ENCODE data around the gene YJEFN3. TPM values are rescaled to one million over a fixed set of nuclear protein-coding genes. Genes with fewer than 3 reads are reported as not detected.
A peak's percentile ranks its signal among the peaks of the same experiment; 100 is the strongest.

The YJEFN3 gene
- total and polyA plus RNA-seq, 2 donors from 2014 or later = 3.1 to 3.7 TPM

- no peak overlapping the region for H3K4me3 ChIP-seq (ENCODE audit: low read length in 3 of 3)
- TF ChIP-seq CTCF (IDR thresholded peaks at IDR 0.05; ENCODE audit: borderline replicate concordance, extremely low read depth, insufficient read depth) = no peak
- no peak overlapping the region for H3K27ac ChIP-seq (ENCODE audit: low read depth in 2 of 2, low read length in 2 of 2)
- H3K9ac ChIP-seq (ENCODE audit: low read length in 3 of 3) = no peak overlapping the region
- peaks cover 10 to 31% (median 29%) of the 10 kb centered on the region in 3 donors for H3K4me1 ChIP-seq (ENCODE audit: control insufficient read depth in 2 of 3, insufficient read depth in 2 of 3, low read depth in 1 of 3, low read length in 3 of 3)
- H3K36me3 ChIP-seq (ENCODE audit: control insufficient read depth in 2 of 3, insufficient read depth in 3 of 3, low read length in 3 of 3) = peaks cover 2 to 27% (median 22%) of the 10 kb centered on the region in 3 donors
- H3K9me3 ChIP-seq (ENCODE audit: control insufficient read depth in 2 of 3, insufficient read depth in 1 of 3, low read length in 3 of 3) = no peaks in the 10 kb centered on the region
- intact Hi-C loops (cut with DNase I) = loop anchor here (10.0 kb wide), 1 partner anchor 127 kb away; no protein-coding TSS in a partner anchor
- FAIRE-seq (no peak), DNase-seq (peak in 1 of 5 donors; percentile 79)
- H3K27me3 ChIP-seq (ENCODE audit: control insufficient read depth, insufficient read depth, low read length) = no peaks in the 10 kb centered on the region
Measured at GRCh38 chr19:19492026-19492610, 36.6 kb upstream of the YJEFN3 start.

GRCh38 chr19:19493841-19494546, 34.7 kb upstream of the YJEFN3 start:
- Histone ChIP-seq H3K9me3 (ENCODE audit: control insufficient read depth in 2 of 3, insufficient read depth in 1 of 3, low read length in 3 of 3) (no peaks in the 10 kb centered on the region), H3K4me3 (ENCODE audit: low read length in 3 of 3) (no peak overlapping the region), H3K27me3 (ENCODE audit: control insufficient read depth, insufficient read depth, low read length) (no peaks in the 10 kb centered on the region), H3K36me3 (ENCODE audit: control insufficient read depth in 2 of 3, insufficient read depth in 3 of 3, low read length in 3 of 3) (peaks cover 2 to 37% (median 31%) of the 10 kb centered on the region in 3 donors), H3K9ac (ENCODE audit: low read length in 3 of 3) (no peak overlapping the region), H3K4me1 (ENCODE audit: control insufficient read depth in 2 of 3, insufficient read depth in 2 of 3, low read depth in 1 of 3, low read length in 3 of 3) (peaks cover 6 to 15% (median 11%) of the 10 kb centered on the region in 3 donors), H3K27ac (ENCODE audit: low read depth in 2 of 2, low read length in 2 of 2) (no peak overlapping the region)
- TF ChIP-seq CTCF (IDR thresholded peaks at IDR 0.05; ENCODE audit: borderline replicate concordance, extremely low read depth, insufficient read depth) = no peak
- no peak for FAIRE-seq
- intact Hi-C loops (cut with DNase I) = loop anchor here (10.0 kb wide), 1 partner anchor 129 kb away; no protein-coding TSS in a partner anchor
- no peak for DNase-seq

GRCh38 chr19:19495614-19496603, 32.8 kb upstream of the YJEFN3 start:
- intact Hi-C loops (cut with DNase I) = loop anchor here (10.0 kb wide), 1 partner anchor 131 kb away; no protein-coding TSS in a partner anchor
- Histone ChIP-seq H3K4me1 (ENCODE audit: control insufficient read depth in 2 of 3, insufficient read depth in 2 of 3, low read depth in 1 of 3, low read length in 3 of 3) (peaks cover 0 to 2% (median 0%) of the 10 kb centered on the region in 3 donors), H3K9me3 (ENCODE audit: control insufficient read depth in 2 of 3, insufficient read depth in 1 of 3, low read length in 3 of 3) (no peaks in the 10 kb centered on the region), H3K27ac (ENCODE audit: low read depth in 2 of 2, low read length in 2 of 2) (no peak overlapping the region), H3K36me3 (ENCODE audit: control insufficient read depth in 2 of 3, insufficient read depth in 3 of 3, low read length in 3 of 3) (peaks cover 2 to 51% (median 47%) of the 10 kb centered on the region in 3 donors), H3K27me3 (ENCODE audit: control insufficient read depth, insufficient read depth, low read length) (no peaks in the 10 kb centered on the region), H3K4me3 (ENCODE audit: low read length in 3 of 3) (no peak overlapping the region), H3K9ac (ENCODE audit: low read length in 3 of 3) (no peak overlapping the region)
- no peak for TF ChIP-seq CTCF (IDR thresholded peaks at IDR 0.05; ENCODE audit: borderline replicate concordance, extremely low read depth, insufficient read depth)
- no peak for FAIRE-seq
- peak in 1 of 5 donors; percentile 64 for DNase-seq
